PFSK-1 (cell line): ENCODE data around the gene PRKN.

Experiments
- FOXP2 ChIP-seq: optimal IDR thresholded peaks from 2 replicates; pipeline ENCODE3; 2011; ENCODE audit warnings: borderline replicate concordance, control low read depth, inconsistent platforms; ENCODE audit not compliant: insufficient read depth; ENCODE audit errors: extremely low read length, extremely low read depth
- POLR2AphosphoS5 ChIP-seq: IDR thresholded peaks from 2 replicates; pipeline ENCODE4 v1.6.1; 2012; ENCODE audit warnings: low read depth, mild to moderate bottlenecking, control low read depth, low read length, moderate library complexity
- SIN3A ChIP-seq: IDR thresholded peaks from 2 replicates; pipeline ENCODE4 v1.6.1; 2012; ENCODE audit warnings: mild to moderate bottlenecking, low read length, moderate library complexity, borderline replicate concordance; ENCODE audit not compliant: insufficient read depth
- TAF1 ChIP-seq: IDR thresholded peaks from 2 replicates; pipeline ENCODE4 v1.6.1; 2012; ENCODE audit warnings: low read length, control low read depth, borderline replicate concordance; ENCODE audit not compliant: insufficient read depth
- TF ChIP-seq, protein P1 (sequence below), 2 experiments: IDR thresholded peaks; 2 replicates each; pipeline versions ENCODE4 v1.6.1 to v1.8.0; 2011 to 2012; ENCODE audit warnings: low read depth in 2 of 2, low read length in 2 of 2, control low read depth in 1 of 2, inconsistent platforms in 1 of 2, mild to moderate bottlenecking in 1 of 2, moderate library complexity in 1 of 2; ENCODE audit not compliant: insufficient read depth in 1 of 2

Gene PRKN

DNA sequence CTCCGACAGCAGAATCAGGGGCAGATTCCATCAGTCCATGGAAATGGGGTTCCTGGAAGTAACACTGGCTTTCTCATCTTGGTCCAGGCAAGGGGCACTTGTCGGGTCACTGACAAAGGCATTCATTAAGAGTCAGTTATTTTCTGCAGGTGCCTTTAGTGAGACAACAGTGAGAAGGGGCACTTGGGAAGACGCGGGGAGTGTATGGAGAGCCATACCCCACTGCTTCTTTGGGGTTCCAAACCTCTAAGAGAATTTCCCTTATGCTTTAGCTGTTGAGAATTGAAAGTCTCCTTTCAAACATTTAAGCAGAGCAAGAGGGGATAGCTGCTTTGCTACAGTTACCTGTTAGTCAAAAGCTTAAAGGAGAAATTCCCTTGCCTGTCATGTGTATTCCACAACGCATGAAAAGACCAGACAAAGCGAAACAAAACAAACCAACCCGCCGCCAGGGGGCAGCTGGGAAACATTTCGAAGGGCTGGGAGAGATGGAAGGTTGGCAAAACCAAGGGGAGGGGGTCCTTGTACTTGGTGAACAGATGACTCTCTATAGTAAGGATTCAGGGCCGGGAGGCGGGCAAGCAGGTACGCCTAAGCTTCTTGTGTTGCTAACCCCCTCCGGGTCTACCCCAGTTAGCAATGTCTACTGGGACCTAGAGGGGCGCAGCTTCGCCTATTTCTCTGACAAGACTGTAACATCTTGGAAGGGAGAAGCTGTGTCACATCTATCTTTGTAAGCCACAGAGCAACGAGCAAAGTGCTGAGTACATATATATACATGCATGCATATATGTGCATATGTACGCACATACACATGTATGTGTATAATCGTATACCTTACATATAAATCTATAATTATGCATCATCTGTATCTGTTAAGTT is 978.8 kb downstream of the PRKN start:
- TF ChIP-seq POLR2AphosphoS5 (no peak), SIN3A (no peak), FOXP2 (no peak), TAF1 (no peak)
- TF ChIP-seq, protein P1, sequence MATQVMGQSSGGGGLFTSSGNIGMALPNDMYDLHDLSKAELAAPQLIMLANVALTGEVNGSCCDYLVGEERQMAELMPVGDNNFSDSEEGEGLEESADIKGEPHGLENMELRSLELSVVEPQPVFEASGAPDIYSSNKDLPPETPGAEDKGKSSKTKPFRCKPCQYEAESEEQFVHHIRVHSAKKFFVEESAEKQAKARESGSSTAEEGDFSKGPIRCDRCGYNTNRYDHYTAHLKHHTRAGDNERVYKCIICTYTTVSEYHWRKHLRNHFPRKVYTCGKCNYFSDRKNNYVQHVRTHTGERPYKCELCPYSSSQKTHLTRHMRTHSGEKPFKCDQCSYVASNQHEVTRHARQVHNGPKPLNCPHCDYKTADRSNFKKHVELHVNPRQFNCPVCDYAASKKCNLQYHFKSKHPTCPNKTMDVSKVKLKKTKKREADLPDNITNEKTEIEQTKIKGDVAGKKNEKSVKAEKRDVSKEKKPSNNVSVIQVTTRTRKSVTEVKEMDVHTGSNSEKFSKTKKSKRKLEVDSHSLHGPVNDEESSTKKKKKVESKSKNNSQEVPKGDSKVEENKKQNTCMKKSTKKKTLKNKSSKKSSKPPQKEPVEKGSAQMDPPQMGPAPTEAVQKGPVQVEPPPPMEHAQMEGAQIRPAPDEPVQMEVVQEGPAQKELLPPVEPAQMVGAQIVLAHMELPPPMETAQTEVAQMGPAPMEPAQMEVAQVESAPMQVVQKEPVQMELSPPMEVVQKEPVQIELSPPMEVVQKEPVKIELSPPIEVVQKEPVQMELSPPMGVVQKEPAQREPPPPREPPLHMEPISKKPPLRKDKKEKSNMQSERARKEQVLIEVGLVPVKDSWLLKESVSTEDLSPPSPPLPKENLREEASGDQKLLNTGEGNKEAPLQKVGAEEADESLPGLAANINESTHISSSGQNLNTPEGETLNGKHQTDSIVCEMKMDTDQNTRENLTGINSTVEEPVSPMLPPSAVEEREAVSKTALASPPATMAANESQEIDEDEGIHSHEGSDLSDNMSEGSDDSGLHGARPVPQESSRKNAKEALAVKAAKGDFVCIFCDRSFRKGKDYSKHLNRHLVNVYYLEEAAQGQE (IDR thresholded peaks at IDR 0.05; ENCODE audit: insufficient read depth in 1 of 2, low read depth in 2 of 2, low read length in 2 of 2) = no peak

DNA sequence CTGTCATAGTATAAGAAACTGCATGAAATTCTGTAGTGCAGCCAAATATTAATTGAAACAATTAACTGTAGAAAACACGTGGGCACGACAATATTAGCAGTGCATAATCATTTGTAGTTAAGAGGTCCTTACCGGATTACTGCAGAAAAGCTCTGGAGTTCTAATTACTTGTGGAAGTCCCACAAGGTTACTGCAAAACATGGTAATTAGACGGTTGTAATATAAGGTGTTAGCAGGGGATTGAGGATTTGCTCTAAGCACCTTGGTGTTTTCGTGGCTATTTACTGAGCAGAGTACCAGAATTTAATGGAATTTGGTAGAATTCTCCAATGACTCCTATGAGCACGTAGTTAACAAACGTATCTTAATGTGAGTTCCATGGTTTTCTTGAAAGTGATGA is 980.1 kb downstream of the PRKN start:
- TF ChIP-seq TAF1 (no peak), POLR2AphosphoS5 (no peak), FOXP2 (no peak)

DNA sequence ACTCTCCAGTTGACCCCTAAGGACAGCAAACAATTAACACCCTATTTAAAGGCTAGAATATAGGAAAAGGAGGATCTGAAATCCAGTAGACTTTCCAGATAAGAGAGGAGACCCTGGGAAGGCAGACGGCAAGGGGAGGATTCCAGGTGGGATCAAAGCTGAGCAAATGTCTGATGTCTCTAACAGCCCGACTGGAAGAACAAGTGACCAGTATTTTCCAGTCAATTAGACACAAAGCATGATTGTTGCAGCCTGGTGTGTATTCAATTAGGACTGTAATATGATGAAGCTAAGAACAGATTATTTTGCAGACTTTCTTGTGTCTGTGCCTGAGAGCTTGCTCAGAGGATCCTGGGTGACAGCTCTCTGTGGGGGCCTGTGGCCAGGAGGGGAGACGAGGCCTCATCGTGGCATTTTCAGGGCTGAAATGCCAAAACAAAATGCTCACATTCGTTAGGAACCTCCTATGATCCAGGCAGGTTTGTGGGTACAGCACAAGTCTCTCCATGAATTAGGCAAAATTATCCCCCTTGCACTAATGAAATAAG is 981.9 kb downstream of the PRKN start:
- TF ChIP-seq FOXP2 (no peak), TAF1 (no peak), POLR2AphosphoS5 (no peak), SIN3A (no peak)
- TF ChIP-seq, protein P1 (IDR thresholded peaks at IDR 0.05; ENCODE audit: insufficient read depth in 1 of 2, low read depth in 2 of 2, low read length in 2 of 2) = no peak

GRCh38 chr6:161745128-161745527 is 982.4 kb downstream of the PRKN start:
- TF ChIP-seq SIN3A (no peak), TAF1 (no peak), POLR2AphosphoS5 (no peak), FOXP2 (no peak)
- TF ChIP-seq, protein P1 (IDR thresholded peaks at IDR 0.05; ENCODE audit: insufficient read depth in 1 of 2, low read depth in 2 of 2, low read length in 2 of 2) = no peak

GRCh38 chr6:161744211-161745067 is 983.1 kb downstream of the PRKN start:
- no peak for TF ChIP-seq TAF1
- no peak for TF ChIP-seq POLR2AphosphoS5
- no peak for TF ChIP-seq SIN3A
- TF ChIP-seq FOXP2 = no peak
- TF ChIP-seq, protein P1 (IDR thresholded peaks at IDR 0.05; ENCODE audit: insufficient read depth in 1 of 2, low read depth in 2 of 2, low read length in 2 of 2) = no peak
